Pancreas (tissue), 10 donors: Measurements from ENCODE around the gene KIF5A. TPM values are rescaled to one million over a fixed set of nuclear protein-coding genes. Genes with fewer than 3 reads are reported as not detected.
"Not testable (repeated sequence)": the region's sequence is repeated elsewhere in the genome, so short reads cannot be mapped to it uniquely, and the experiment has no call there.

Source experiments
- ATAC-seq, 4 donors: fragments of 200-7000 bp; cut with Tn5 transposase; one replicate each; pipeline versions ENCODE4 v1.8.0 to v1.9.1; 2020; ENCODE audit warnings: mild to moderate bottlenecking in 4 of 4, moderate library complexity in 4 of 4
- DNase-seq, 6 donors: peaks; one replicate each; pipeline ENCODE4 v3.0.0-alpha.2; 2020
- FAIRE-seq: peaks from 2 replicates; lab custom pipeline; 2012; peaks lifted over from hg19 to GRCh38; lab: Jason Lieb, UNC
- H3K27ac ChIP-seq, 4 donors: fragments of 200-600 bp; sonication (generic); 1 replicate in 3 of 4; 2 replicates in 1 of 4; pipeline versions ENCODE4 v1.5.0 to v1.8.0; 2020
- H3K27me3 ChIP-seq, 4 donors: fragments of 200-600 bp; one replicate each; pipeline ENCODE4 v1.8.0; 2021
- H3K36me3 ChIP-seq, 3 donors: fragments of 200-600 bp; sonication (generic) in 1 of 3; one replicate each; pipeline versions ENCODE4 v1.5.0 to v1.8.0; 2020 to 2021
- H3K4me1 ChIP-seq, 3 donors: fragments of 200-600 bp; one replicate each; pipeline ENCODE4 v1.8.0; 2021
- H3K4me3 ChIP-seq, 4 donors: fragments of 200-600 bp; sonication (generic) in 2 of 4; one replicate each; pipeline versions ENCODE4 v1.5.0 to v1.8.0; 2020 to 2021
- H3K9me3 ChIP-seq, 4 donors: fragments of 200-600 bp; one replicate each; pipeline ENCODE4 v1.8.0; 2021
- WGBS, 2 donors: extraction: QIAGEN DNeasy Blood & Tissue Kit; methylation state at CpG; one replicate each; pipeline ENCODE4 v1.1.7; 2013; 5-methylcytosine and 5-hydroxymethylcytosine counted together
- intact Hi-C, 3 donors: fragments of 100-400 bp; cut with DNase I; formaldehyde crosslinking; loops; one replicate each; pipeline versions ENCODE4 v1.11.1 to v1.14.2; 2022
- polyA plus RNA-seq, 2 donors: library from polyadenylated mRNA; stranded (reverse); fragments of 200-250 nt; gene quantifications; one replicate each; pipeline ENCODE4 v1.2.3, GENCODE V29; 2013
- total RNA-seq, 6 donors: library from RNA; stranded (reverse); fragmentation: NEBNext Ultra II Directional in 4 of 6; extraction: Animal tissue kit (Norgen Biotek cat#: 25700) in 4 of 6; gene quantifications; one replicate each; pipeline versions ENCODE4 v1.2.1 to v1.2.4, GENCODE V29; 2021 to 2023
- TF ChIP-seq, protein P1 (sequence below), 4 donors: fragments of 200-600 bp; sonication (generic) in 3 of 4; IDR thresholded peaks; one replicate each; pipeline versions ENCODE4 v1.5.0 to v1.8.0; 2021; ENCODE audit warnings: antibody characterized with exemption in 4 of 4
- donor health status: healthy with polysubstance abuse.
- donor health status: DM: no; HTN: no; CAD: no; lungs with moderate emphysema.
- donor health status: DM: no; HTN: no; CAD: no.
- donor health status: control.
- donor health status: control.
- donor health status: Bipolar disorder and iron deficiency.
- donor health status: DM: yes; HTN: yes; CAD: no.
- donor health status: DM: no; HTN: no; CAD: no.
- donor health status: DM: no; HTN: no; CAD: no.
- donor health status: DM: yes; HTN: yes; CAD: no.

KIF5A gene
- total and polyA plus RNA-seq, 8 donors = 0.25 to 2.9 (median 0.68) TPM

DNA sequence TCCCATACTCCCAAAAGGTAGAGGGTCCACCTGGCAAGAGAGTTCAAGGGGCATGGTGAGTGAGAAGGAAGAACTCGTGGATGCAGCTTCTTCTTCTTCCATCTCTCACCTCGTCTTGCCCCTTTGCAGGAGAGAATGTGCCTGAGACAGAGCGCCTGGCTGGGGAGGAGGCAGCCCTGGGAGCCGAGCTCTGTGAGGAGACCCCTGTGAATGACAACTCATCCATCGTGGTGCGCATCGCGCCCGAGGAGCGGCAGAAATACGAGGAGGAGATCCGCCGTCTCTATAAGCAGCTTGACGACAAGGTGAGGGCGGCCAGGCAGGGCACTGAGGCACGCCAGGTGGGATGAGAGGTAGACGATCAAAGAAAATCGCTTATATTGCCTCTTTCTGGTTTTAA, 20.0 kb downstream of the KIF5A start:
- Histone ChIP-seq H3K27ac (no peak overlapping the region), H3K9me3 (no peaks in the 10 kb centered on the region), H3K4me3 (no peak overlapping the region), H3K4me1 (no peaks in the 10 kb centered on the region), H3K27me3 (no peaks in the 10 kb centered on the region), H3K36me3 (no peaks in the 10 kb centered on the region)
- intact Hi-C loops = loop anchor here in 1 of 3 donors (10.0 kb wide), 1 partner anchor 55 kb away; no protein-coding TSS in a partner anchor
- 76 to 79% methylated on average over 18 of the region's 18 CpGs for WGBS, 2 donors
- ATAC-seq (no peak), DNase-seq (no peak), FAIRE-seq (no peak)
- TF ChIP-seq, protein P1, sequence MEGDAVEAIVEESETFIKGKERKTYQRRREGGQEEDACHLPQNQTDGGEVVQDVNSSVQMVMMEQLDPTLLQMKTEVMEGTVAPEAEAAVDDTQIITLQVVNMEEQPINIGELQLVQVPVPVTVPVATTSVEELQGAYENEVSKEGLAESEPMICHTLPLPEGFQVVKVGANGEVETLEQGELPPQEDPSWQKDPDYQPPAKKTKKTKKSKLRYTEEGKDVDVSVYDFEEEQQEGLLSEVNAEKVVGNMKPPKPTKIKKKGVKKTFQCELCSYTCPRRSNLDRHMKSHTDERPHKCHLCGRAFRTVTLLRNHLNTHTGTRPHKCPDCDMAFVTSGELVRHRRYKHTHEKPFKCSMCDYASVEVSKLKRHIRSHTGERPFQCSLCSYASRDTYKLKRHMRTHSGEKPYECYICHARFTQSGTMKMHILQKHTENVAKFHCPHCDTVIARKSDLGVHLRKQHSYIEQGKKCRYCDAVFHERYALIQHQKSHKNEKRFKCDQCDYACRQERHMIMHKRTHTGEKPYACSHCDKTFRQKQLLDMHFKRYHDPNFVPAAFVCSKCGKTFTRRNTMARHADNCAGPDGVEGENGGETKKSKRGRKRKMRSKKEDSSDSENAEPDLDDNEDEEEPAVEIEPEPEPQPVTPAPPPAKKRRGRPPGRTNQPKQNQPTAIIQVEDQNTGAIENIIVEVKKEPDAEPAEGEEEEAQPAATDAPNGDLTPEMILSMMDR (IDR thresholded peaks at IDR 0.05) = no peak

DNA sequence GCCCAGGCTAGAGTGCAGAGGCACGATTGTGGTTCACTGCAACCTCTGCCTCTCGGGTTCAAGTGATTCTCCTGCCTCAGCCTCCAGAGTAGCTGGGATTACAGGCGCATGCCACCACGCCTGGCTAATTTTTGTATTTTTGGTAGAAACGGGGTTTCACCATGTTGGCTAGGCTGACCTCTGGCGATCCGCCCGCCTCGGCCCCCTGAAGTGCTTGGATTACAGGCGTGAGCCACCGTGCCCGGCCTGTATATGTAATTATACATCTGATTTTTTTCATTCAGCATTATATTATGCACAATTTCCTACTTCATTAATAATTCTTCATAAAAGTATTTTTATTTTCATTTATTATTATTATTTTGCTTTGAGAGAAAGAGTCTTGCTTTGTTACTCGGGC, 20.6 kb downstream of the KIF5A start:
- not testable (repeated sequence) for H3K27me3 ChIP-seq, H3K36me3 ChIP-seq, FAIRE-seq, ATAC-seq, H3K4me3 ChIP-seq, H3K9me3 ChIP-seq, H3K27ac ChIP-seq, H3K4me1 ChIP-seq, DNase-seq
- intact Hi-C loops = loop anchor here in 1 of 3 donors (10.0 kb wide), 1 partner anchor 54 kb away; no protein-coding TSS in a partner anchor
- 80 to 83% methylated on average over 13 of the region's 13 CpGs for WGBS, 2 donors

DNA sequence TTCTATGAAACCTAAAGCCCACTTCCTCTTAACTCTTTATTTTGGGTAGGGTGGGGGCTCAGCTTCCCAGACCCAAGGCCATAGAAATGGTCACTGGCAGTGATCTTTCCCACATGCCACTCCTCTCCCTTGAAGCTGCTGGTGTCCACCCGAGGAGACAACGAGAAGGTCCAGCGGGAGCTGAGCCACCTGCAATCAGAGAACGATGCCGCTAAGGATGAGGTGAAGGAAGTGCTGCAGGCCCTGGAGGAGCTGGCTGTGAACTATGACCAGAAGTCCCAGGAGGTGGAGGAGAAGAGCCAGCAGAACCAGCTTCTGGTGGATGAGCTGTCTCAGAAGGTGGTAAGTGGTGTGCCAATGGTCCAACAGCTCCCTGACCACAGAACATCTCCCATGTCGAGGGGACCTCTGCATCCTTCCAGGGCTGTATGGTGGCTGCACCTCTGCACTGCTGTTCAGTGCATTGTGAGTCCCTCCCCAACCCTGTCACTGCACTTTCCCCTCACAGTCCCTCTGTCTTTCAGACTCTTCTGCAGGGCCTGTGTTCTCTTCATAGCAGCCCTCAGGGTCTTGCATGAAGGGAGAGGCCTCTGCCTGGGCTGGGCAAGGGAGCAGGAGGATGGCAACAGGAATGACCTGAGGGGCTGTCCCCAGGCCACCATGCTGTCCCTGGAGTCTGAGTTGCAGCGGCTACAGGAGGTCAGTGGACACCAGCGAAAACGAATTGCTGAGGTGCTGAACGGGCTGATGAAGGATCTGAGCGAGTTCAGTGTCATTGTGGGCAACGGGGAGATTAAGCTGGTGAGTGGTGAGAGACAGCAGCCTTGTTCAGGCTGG, 22.3 kb downstream of the KIF5A start:
- 78 to 80% methylated on average over 12 of the region's 12 CpGs for WGBS, 2 donors
- DNase-seq = no peak
- H3K4me3 ChIP-seq = no peak overlapping the region
- H3K9me3 ChIP-seq = no peaks in the 10 kb centered on the region
- H3K27ac ChIP-seq = no peak overlapping the region
- ATAC-seq = no peak
- FAIRE-seq = no peak
- H3K36me3 ChIP-seq = no peaks in the 10 kb centered on the region
- intact Hi-C loops = loop anchor here in 1 of 3 donors (10.0 kb wide), 1 partner anchor 53 kb away; no protein-coding TSS in a partner anchor
- H3K4me1 ChIP-seq = no peaks in the 10 kb centered on the region
- TF ChIP-seq, protein P1 (IDR thresholded peaks at IDR 0.05) = no peak
- H3K27me3 ChIP-seq = no peaks in the 10 kb centered on the region

DNA sequence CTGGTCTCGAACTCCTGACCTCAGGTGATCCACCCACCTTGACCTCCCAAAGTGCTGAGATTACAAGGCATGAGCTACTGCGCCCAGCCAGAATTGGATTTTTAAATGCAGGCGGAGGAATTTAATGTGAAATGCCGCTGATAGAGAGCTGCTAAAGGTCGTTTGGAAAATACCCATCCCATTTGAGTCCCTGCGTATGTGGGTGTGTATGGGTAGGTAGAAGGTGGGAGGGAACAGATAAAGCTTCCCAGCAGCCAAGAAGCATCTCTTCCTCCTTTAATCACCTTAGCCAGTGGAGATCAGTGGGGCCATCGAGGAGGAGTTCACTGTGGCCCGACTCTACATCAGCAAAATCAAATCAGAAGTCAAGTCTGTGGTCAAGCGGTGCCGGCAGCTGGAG, 25.0 kb downstream of the KIF5A start:
- Histone ChIP-seq H3K36me3 (no peaks in the 10 kb centered on the region), H3K27ac (no peak overlapping the region), H3K27me3 (no peaks in the 10 kb centered on the region), H3K4me1 (no peaks in the 10 kb centered on the region), H3K9me3 (no peaks in the 10 kb centered on the region), H3K4me3 (no peak overlapping the region)
- DNase-seq (no peak), ATAC-seq (no peak), FAIRE-seq (no peak)
- TF ChIP-seq, protein P1 (IDR thresholded peaks at IDR 0.05) = no peak
- intact Hi-C loops = loop anchor here in 1 of 3 donors (10.0 kb wide), 1 partner anchor 50 kb away; no protein-coding TSS in a partner anchor
- 78 to 79% methylated on average over 10 of the region's 10 CpGs for WGBS, 2 donors

DNA sequence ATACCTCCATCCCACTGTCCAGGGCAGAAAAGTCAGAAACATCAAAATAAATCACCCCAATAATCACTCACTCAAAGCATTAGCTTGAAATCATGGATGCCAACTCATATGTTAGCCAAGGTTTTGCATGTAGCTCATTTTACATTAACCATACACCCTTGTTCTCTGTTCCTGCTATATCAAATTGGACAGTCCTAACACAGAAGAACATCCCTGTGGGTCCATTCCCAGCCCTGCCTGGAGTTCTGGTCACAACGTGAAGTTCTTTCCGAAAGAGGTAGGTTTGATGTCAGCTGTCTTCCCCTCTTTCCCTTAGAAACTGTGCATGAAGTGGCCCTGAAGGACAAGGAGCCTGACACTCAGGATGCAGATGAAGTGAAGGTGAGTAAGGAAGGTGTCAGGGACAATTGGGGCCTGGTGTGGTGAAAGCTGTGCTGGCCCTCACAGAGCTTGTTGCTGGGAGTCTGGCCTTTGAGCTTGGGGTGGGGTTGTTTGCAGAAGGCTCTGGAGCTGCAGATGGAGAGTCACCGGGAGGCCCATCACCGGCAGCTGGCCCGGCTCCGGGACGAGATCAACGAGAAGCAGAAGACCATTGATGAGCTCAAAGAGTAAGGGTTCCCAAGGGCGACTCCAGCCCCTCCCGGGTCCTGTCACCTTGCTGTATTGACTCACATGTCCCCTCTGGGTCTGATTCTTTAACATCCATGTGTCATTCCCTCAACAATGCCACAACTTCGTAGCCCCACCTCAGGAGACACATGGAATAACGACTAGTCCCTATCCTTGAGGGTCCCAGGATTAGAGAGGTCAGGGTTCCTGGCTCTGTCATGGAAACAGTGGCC, 26.1 kb downstream of the KIF5A start:
- no peak for FAIRE-seq
- H3K4me1 ChIP-seq = no peaks in the 10 kb centered on the region
- H3K27ac ChIP-seq = no peak overlapping the region
- no peaks in the 10 kb centered on the region for H3K36me3 ChIP-seq
- intact Hi-C loops = loop anchor here in 1 of 3 donors (10.0 kb wide), 1 partner anchor 49 kb away; no protein-coding TSS in a partner anchor
- TF ChIP-seq, protein P1 (IDR thresholded peaks at IDR 0.05) = no peak
- 50 to 65% methylated on average over 12 of the region's 12 CpGs for WGBS, 2 donors
- no peaks in the 10 kb centered on the region for H3K9me3 ChIP-seq
- no peak overlapping the region for H3K4me3 ChIP-seq
- no peak for ATAC-seq
- no peak for DNase-seq
- H3K27me3 ChIP-seq = no peaks in the 10 kb centered on the region
